ENCODE data around the gene FGD2. TPM values are rescaled to one million over a fixed set of nuclear protein-coding genes. Genes with fewer than 3 reads are reported as not detected.
A peak's percentile ranks its signal among the peaks of the same experiment; 100 is the strongest.

Gene FGD2
- total RNA-seq, 1 donor from 2014 or later: under 0.01 TPM

DNA sequence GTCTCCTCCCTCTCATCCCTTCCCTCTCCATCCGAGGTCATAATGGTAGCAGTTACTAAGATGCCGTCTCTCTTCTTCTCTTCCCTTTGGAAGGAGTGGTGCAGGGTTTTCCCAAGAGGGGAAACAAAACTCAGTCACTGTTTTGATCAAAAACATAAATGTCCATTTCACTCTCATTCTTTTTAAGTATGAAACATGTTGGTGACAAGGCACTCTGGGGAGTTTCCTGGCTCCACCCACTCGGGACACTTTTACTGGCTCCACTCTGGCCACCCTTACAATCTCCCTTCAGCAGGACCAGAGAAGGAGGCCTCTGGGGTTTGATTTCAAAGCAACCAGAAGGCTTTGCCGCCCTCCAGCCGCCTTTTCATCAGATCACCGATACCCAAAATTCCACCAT, 57.0 kb downstream of the FGD2 start:
- FAIRE-seq (no peak), DNase-seq (ENCODE audit: low read depth) (no peak)
- Histone ChIP-seq H3K36me3 (ENCODE audit: control insufficient read depth, insufficient read depth, low read length) (no peaks in the 10 kb centered on the region), H3K27me3 (ENCODE audit: control insufficient read depth, insufficient read depth, low read length) (no peaks in the 10 kb centered on the region), H3K4me3 (ENCODE audit: low read depth, low read length) (no peak overlapping the region)
- no peak for TF ChIP-seq CTCF (IDR thresholded peaks at IDR 0.05; ENCODE audit: insufficient read depth, low read length, severe bottlenecking)

DNA sequence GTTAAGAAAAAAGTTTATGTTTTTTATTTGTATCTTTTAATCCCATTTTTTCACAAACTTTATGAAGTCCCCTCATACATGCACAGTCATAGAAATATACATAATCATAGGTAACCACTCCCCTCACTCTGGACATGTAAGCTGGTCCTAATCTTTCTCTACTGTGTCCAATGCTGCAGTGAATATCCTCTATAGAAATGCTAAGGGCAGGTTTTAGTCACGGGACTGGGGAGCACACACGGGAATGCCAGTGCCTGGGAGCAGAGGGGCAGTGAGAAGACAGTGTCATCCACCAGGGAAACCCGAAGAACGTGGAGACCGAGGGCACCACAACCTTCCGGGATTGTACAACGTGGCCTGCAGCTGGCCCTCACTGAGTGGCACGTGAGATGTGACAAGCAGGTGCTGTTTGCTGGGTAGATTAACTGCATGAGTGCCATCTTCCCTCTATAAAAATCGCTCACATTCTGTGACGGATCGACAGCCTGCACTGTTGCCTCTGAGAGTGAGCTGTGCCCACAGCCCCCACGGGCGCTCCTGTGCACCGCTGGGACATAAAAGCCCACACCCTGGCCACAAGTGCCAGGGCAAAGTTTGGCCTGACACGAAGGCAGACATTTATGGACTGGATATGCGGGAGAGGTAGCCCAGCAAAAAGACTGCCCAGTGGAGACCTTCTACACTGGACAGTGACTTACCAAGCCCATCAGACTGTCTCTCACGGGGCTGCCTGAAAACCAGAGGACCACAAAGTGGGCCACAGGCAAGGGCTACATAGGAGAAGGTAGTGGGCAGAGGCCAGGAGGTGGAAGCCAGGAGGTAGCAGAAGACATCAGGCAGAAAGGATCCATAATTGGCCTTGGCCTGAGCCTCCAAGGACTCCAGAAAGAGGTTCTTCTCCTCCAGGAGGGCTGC, 63.2 kb downstream of the FGD2 start:
- H3K36me3 ChIP-seq (ENCODE audit: control insufficient read depth, insufficient read depth, low read length): no peaks in the 10 kb centered on the region
- DNase-seq (ENCODE audit: low read depth) (no peak), FAIRE-seq (no peak)
- H3K4me3 ChIP-seq (ENCODE audit: low read depth, low read length): no peak overlapping the region
- H3K27me3 ChIP-seq (ENCODE audit: control insufficient read depth, insufficient read depth, low read length): no peaks in the 10 kb centered on the region
- no peak for TF ChIP-seq CTCF (IDR thresholded peaks at IDR 0.05; ENCODE audit: insufficient read depth, low read length, severe bottlenecking)

DNA sequence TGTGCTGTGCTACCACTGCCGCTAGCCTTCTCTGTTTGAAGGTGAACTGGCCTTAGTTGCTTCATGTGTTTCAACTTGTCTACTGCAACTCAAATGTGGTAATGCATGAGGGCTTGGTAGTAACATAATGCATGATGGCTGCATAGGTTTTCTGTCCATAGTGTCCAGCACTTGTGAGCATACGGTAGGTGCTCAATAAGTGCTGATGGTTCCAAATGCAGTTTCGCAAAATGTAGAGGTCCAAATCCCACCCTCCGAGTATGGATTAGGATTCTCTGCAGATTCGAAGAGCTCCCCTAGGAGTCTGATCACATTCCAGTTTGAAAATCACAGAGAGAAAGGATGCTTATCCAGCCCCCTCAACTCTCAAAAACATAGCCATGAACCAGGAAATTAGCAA, 64.2 kb downstream of the FGD2 start:
- Histone ChIP-seq H3K27me3 (ENCODE audit: control insufficient read depth, insufficient read depth, low read length) (no peaks in the 10 kb centered on the region), H3K36me3 (ENCODE audit: control insufficient read depth, insufficient read depth, low read length) (no peaks in the 10 kb centered on the region), H3K4me3 (ENCODE audit: low read depth, low read length) (no peak overlapping the region)
- DNase-seq (ENCODE audit: low read depth) (no peak), FAIRE-seq (no peak)
- TF ChIP-seq CTCF (IDR thresholded peaks at IDR 0.05; ENCODE audit: insufficient read depth, low read length, severe bottlenecking): no peak

DNA sequence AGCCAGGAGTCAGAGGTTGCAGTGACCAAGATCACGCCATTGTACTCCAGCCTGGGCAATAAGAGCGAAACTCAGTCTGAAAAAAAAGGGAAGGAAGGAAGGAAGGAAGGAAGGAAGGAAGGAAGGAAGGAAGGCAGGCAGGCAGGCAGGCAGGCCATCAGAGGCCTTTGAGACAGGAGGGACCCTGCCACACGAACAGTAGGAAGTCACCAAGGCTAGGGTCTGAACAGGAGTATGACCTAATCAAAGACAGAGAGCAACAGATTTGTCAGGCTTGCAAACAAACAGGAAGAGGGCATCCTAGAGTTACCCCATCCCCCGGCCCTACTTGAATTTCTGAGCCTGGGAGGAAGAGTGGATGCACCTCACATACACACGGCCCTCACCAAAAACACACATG, 67.1 kb downstream of the FGD2 start:
- no peaks in the 10 kb centered on the region for H3K36me3 ChIP-seq (ENCODE audit: control insufficient read depth, insufficient read depth, low read length)
- no peak for DNase-seq (ENCODE audit: low read depth)
- no peak overlapping the region for H3K4me3 ChIP-seq (ENCODE audit: low read depth, low read length)
- H3K27me3 ChIP-seq (ENCODE audit: control insufficient read depth, insufficient read depth, low read length): no peaks in the 10 kb centered on the region
- FAIRE-seq: no peak
- TF ChIP-seq CTCF (IDR thresholded peaks at IDR 0.05; ENCODE audit: insufficient read depth, low read length, severe bottlenecking): no peak

GRCh38 chr6:37074053-37074827, 68.8 kb downstream of the FGD2 start:
- peak; percentile 65 for DNase-seq (ENCODE audit: low read depth)
- TF ChIP-seq CTCF (IDR thresholded peaks at IDR 0.05; ENCODE audit: insufficient read depth, low read length, severe bottlenecking): no peak
- Histone ChIP-seq H3K27me3 (ENCODE audit: control insufficient read depth, insufficient read depth, low read length) (no peaks in the 10 kb centered on the region), H3K4me3 (ENCODE audit: low read depth, low read length) (no peak overlapping the region), H3K36me3 (ENCODE audit: control insufficient read depth, insufficient read depth, low read length) (no peaks in the 10 kb centered on the region)
- FAIRE-seq: no peak

Data from bronchial epithelial cell (primary cell).